Glutamatergic neuron (in vitro differentiated cells): ENCODE data around the gene CASP2. TPM values are rescaled to one million over a fixed set of nuclear protein-coding genes. Genes with fewer than 3 reads are reported as not detected.

Experiments used
- DNase-seq: peaks from one replicate; pipeline ENCODE4 v3.0.0; 2022
- H3K27ac Mint-ChIP-seq: one replicate; pipeline ENCODE4 v1.8.0; 2020; ENCODE audit warnings: mild to moderate bottlenecking, mixed read lengths, inconsistent platforms; ENCODE audit not compliant: unreplicated experiment
- H3K27me3 Mint-ChIP-seq: one replicate; pipeline ENCODE4 v1.8.0; 2020; ENCODE audit warnings: mild to moderate bottlenecking, moderate library complexity, mixed read lengths, inconsistent platforms; ENCODE audit not compliant: unreplicated experiment
- H3K36me3 Mint-ChIP-seq: one replicate; pipeline ENCODE4 v1.8.0; 2020; ENCODE audit warnings: mild to moderate bottlenecking, mixed read lengths, inconsistent platforms; ENCODE audit not compliant: unreplicated experiment
- H3K4me1 Mint-ChIP-seq: one replicate; pipeline ENCODE4 v1.8.0; 2020; ENCODE audit warnings: mild to moderate bottlenecking, low read depth, mixed read lengths, inconsistent platforms; ENCODE audit not compliant: unreplicated experiment
- H3K4me3 Mint-ChIP-seq: one replicate; pipeline ENCODE4 v1.8.0; 2020; ENCODE audit warnings: mild to moderate bottlenecking, mixed read lengths, inconsistent platforms; ENCODE audit not compliant: unreplicated experiment
- H3K9me3 Mint-ChIP-seq: one replicate; pipeline ENCODE4 v1.8.0; 2020; ENCODE audit warnings: mild to moderate bottlenecking, moderate library complexity, mixed read lengths, inconsistent platforms; ENCODE audit not compliant: unreplicated experiment
- total RNA-seq: library from RNA; stranded (reverse); fragmentation: NEBNext Ultra II Directional; extraction: Animal tissue kit (Norgen Biotek cat#: 25700); gene quantifications from one replicate; pipeline ENCODE4 v1.2.1, GENCODE V29; 2021; ENCODE audit not compliant: unreplicated experiment
- TF ChIP-seq, protein P1 (sequence below): fragments of 200-600 bp; sonication (generic); IDR thresholded peaks from one replicate; pipeline ENCODE4 v1.5.0; 2021; ENCODE audit not compliant: partially characterized antibody, unreplicated experiment

CASP2 gene
- total RNA-seq, 1 donor from 2014 or later: 59.2 TPM

- DNase-seq: no peak
- H3K36me3 Mint-ChIP-seq: peaks cover 10% of the 10 kb centered on the region
- H3K4me1 Mint-ChIP-seq: peaks cover 15% of the 10 kb centered on the region
- H3K4me3 Mint-ChIP-seq: peak overlapping the region; percentile 90
- no peak overlapping the region for H3K27ac Mint-ChIP-seq
- peaks cover 9% of the 10 kb centered on the region for H3K9me3 Mint-ChIP-seq
- peaks cover 9% of the 10 kb centered on the region for H3K27me3 Mint-ChIP-seq
- TF ChIP-seq, protein P1, sequence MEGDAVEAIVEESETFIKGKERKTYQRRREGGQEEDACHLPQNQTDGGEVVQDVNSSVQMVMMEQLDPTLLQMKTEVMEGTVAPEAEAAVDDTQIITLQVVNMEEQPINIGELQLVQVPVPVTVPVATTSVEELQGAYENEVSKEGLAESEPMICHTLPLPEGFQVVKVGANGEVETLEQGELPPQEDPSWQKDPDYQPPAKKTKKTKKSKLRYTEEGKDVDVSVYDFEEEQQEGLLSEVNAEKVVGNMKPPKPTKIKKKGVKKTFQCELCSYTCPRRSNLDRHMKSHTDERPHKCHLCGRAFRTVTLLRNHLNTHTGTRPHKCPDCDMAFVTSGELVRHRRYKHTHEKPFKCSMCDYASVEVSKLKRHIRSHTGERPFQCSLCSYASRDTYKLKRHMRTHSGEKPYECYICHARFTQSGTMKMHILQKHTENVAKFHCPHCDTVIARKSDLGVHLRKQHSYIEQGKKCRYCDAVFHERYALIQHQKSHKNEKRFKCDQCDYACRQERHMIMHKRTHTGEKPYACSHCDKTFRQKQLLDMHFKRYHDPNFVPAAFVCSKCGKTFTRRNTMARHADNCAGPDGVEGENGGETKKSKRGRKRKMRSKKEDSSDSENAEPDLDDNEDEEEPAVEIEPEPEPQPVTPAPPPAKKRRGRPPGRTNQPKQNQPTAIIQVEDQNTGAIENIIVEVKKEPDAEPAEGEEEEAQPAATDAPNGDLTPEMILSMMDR: no peak
These were observed 2.1 kb downstream of the CASP2 start for GRCh38 chr7:143290293-143290692.

DNA sequence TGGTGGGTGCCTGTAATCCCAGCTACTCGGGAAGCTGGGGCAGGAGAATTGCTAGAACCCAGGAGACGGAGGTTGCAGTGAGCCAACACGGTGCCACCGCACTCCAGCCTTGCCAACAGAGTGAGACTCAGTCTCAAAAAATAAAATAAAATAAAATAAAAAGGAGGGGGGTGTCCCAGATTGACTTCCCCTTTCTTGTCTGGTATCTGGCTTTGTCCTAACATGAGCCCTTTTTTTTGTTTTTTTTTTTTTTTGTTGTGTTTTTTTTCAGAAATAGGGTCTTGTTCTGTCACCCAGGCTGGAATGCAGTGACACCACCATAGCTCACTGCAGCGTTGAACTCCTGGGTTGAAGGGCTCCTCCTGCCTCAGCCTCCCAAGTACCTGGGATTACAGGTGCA is 4.7 kb downstream of the CASP2 start:
- no peaks in the 10 kb centered on the region for H3K36me3 Mint-ChIP-seq
- peaks cover 15% of the 10 kb centered on the region for H3K4me1 Mint-ChIP-seq
- H3K27me3 Mint-ChIP-seq: peaks cover 5% of the 10 kb centered on the region
- TF ChIP-seq, protein P1: no peak
- H3K4me3 Mint-ChIP-seq: no peak overlapping the region
- no peak overlapping the region for H3K27ac Mint-ChIP-seq
- H3K9me3 Mint-ChIP-seq: peaks cover 4% of the 10 kb centered on the region
- no peak for DNase-seq

- H3K27me3 Mint-ChIP-seq: no peaks in the 10 kb centered on the region
- H3K36me3 Mint-ChIP-seq: no peaks in the 10 kb centered on the region
- DNase-seq: no peak
- TF ChIP-seq, protein P1: no peak
- H3K27ac Mint-ChIP-seq: no peak overlapping the region
- H3K4me3 Mint-ChIP-seq: no peak overlapping the region
- H3K9me3 Mint-ChIP-seq: no peaks in the 10 kb centered on the region
- peaks cover 6% of the 10 kb centered on the region for H3K4me1 Mint-ChIP-seq
These were observed 7.7 kb downstream of the CASP2 start for GRCh38 chr7:143295870-143296269.

GRCh38 chr7:143296686-143297085 is 8.5 kb downstream of the CASP2 start:
- Mint-ChIP-seq H3K27ac (no peak overlapping the region), H3K36me3 (no peaks in the 10 kb centered on the region), H3K4me3 (no peak overlapping the region), H3K27me3 (no peaks in the 10 kb centered on the region), H3K9me3 (no peaks in the 10 kb centered on the region), H3K4me1 (no peaks in the 10 kb centered on the region)
- DNase-seq: no peak
- TF ChIP-seq, protein P1: no peak

DNA sequence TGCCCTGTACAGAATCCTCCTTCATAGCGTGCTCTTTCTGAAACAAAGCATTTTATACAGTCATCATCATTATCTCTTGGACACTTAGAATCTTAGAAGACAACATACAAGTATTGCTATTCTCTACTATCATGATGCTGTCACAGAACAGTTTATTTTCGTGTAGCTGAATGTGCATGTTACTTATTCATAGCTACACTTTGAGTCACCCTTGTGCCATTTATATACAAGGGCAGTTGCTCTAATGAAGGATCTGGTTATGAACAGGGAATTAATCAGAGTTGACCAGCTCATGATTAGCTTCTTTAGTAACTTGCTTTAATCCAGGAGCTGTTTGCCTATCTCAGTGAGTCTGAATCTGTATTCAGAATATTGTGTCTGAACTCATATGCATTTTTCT is 11.2 kb downstream of the CASP2 start:
- no peaks in the 10 kb centered on the region for H3K36me3 Mint-ChIP-seq
- H3K27me3 Mint-ChIP-seq: no peaks in the 10 kb centered on the region
- H3K4me3 Mint-ChIP-seq: no peak overlapping the region
- no peaks in the 10 kb centered on the region for H3K9me3 Mint-ChIP-seq
- TF ChIP-seq, protein P1: no peak
- no peak overlapping the region for H3K27ac Mint-ChIP-seq
- no peaks in the 10 kb centered on the region for H3K4me1 Mint-ChIP-seq
- DNase-seq: no peak
